Measurements from ENCODE around the gene RAD51B.

RAD51B gene

DNA sequence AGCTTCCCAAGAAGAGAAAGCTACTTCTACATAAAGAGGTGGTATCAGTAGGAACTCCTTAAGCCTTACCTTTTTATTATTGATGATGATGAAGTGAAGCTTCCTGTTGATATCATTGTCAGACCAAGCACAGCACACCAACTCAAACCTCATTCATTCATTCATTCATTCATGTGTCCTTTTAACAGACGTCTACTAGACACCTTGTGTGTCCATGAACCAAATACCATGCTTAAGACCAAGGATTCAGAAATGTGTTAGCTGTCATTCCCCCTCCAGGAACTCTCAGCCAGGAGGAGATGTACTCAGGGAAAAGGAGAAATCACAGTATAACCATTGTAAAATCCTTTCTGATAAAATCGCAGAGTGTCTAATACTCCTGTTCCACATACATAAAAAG lies 778.5 kb downstream of the RAD51B start:
- Histone ChIP-seq H3K4me3 (ENCODE audit: low read depth, low read length) (no peak overlapping the region), H3K9me3 (ENCODE audit: control insufficient read depth, insufficient read depth, low read depth, low read length) (no peaks in the 10 kb centered on the region), H3K36me3 (ENCODE audit: control insufficient read depth in 2 of 2, insufficient read depth in 1 of 2, low read length in 2 of 2) (no peaks in the 10 kb centered on the region), H3K27ac (ENCODE audit: extremely low read depth, low read depth, low read length) (0 out of 2 replicates have a peak overlapping the region, but pooled peaks have one; percentile 49), H3K4me1 (ENCODE audit: control insufficient read depth, insufficient read depth, low read length) (peaks cover 16% of the 10 kb centered on the region)
- TF ChIP-seq ZNF747 (tag by site-specific recombination; IDR thresholded peaks at IDR 0.05) (no peak), MZF1 (tag by site-specific recombination; IDR thresholded peaks at IDR 0.05; ENCODE audit: borderline replicate concordance) (no peak)
- ChIA-PET CTCF (interaction anchor here (0.6 to 1.1 kb wide), 2 partner anchors 105 to 218 kb away, joined by 3 to 5 read pairs; no protein-coding TSS in a partner anchor), POLR2A (no interaction called here)

DNA sequence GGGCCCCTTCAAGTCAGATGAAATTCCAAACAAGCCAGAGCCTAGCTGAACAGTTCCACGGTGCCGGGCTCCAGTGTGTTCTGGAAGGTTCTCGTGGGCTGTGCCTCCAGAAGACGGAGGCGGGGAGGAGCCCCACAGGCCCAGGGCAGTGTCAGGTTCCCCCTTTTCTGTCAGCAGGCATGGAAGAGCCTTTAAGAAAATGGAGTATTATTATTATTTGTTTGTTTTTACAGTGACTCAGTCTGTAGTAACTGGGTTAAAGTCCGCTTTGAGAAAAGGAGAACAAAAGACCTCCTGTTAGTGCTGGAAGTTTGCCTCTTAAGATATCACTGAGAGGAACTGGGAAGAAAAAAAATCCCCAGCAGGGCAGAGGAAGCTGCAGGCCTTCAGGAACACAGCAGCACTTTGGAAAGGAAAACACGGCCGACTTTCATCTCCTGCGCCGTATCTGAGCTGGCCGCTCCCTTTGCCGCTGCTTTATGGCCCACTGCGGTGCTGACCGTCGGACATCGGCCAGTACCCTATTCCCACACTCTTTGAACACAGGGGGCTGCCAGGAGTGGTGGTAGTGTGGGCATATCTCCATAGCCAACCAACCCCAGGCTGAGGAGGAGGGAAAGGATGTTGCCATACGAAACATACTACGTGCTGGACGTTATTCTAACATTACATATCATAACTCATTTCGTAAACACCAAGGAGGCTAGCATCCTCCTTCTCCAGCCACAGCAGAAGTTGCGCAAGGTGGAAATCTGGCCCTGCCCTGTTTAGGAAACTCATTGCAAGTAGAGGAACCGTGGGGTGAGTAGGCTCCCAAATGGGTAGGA lies 779.3 kb downstream of the RAD51B start:
- TF ChIP-seq, protein P1, sequence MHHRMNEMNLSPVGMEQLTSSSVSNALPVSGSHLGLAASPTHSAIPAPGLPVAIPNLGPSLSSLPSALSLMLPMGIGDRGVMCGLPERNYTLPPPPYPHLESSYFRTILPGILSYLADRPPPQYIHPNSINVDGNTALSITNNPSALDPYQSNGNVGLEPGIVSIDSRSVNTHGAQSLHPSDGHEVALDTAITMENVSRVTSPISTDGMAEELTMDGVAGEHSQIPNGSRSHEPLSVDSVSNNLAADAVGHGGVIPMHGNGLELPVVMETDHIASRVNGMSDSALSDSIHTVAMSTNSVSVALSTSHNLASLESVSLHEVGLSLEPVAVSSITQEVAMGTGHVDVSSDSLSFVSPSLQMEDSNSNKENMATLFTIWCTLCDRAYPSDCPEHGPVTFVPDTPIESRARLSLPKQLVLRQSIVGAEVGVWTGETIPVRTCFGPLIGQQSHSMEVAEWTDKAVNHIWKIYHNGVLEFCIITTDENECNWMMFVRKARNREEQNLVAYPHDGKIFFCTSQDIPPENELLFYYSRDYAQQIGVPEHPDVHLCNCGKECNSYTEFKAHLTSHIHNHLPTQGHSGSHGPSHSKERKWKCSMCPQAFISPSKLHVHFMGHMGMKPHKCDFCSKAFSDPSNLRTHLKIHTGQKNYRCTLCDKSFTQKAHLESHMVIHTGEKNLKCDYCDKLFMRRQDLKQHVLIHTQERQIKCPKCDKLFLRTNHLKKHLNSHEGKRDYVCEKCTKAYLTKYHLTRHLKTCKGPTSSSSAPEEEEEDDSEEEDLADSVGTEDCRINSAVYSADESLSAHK (tag by site-specific recombination; IDR thresholded peaks at IDR 0.05): peak; percentile 49
- TF ChIP-seq ZFP3 (tag by site-specific recombination; IDR thresholded peaks at IDR 0.05; ENCODE audit: low read depth) (no peak), ZIC2 (tag by site-specific recombination; IDR thresholded peaks at IDR 0.05) (peak; percentile 7; the same call in 1 of the 2 replicates), ZNF223 (tag by site-specific recombination; IDR thresholded peaks at IDR 0.05) (no peak), ZBTB48 (tag by site-specific recombination; IDR thresholded peaks at IDR 0.05) (no peak), SP7 (tag by site-specific recombination; IDR thresholded peaks at IDR 0.05) (no peak), ZNF184 (tag by site-specific recombination; IDR thresholded peaks at IDR 0.05) (no peak)
- TF ChIP-seq, protein P2, sequence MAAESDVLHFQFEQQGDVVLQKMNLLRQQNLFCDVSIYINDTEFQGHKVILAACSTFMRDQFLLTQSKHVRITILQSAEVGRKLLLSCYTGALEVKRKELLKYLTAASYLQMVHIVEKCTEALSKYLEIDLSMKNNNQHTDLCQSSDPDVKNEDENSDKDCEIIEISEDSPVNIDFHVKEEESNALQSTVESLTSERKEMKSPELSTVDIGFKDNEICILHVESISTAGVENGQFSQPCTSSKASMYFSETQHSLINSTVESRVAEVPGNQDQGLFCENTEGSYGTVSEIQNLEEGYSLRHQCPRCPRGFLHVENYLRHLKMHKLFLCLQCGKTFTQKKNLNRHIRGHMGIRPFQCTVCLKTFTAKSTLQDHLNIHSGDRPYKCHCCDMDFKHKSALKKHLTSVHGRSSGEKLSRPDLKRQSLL (tag by site-specific recombination; IDR thresholded peaks at IDR 0.05): no peak
- TF ChIP-seq, protein P3, sequence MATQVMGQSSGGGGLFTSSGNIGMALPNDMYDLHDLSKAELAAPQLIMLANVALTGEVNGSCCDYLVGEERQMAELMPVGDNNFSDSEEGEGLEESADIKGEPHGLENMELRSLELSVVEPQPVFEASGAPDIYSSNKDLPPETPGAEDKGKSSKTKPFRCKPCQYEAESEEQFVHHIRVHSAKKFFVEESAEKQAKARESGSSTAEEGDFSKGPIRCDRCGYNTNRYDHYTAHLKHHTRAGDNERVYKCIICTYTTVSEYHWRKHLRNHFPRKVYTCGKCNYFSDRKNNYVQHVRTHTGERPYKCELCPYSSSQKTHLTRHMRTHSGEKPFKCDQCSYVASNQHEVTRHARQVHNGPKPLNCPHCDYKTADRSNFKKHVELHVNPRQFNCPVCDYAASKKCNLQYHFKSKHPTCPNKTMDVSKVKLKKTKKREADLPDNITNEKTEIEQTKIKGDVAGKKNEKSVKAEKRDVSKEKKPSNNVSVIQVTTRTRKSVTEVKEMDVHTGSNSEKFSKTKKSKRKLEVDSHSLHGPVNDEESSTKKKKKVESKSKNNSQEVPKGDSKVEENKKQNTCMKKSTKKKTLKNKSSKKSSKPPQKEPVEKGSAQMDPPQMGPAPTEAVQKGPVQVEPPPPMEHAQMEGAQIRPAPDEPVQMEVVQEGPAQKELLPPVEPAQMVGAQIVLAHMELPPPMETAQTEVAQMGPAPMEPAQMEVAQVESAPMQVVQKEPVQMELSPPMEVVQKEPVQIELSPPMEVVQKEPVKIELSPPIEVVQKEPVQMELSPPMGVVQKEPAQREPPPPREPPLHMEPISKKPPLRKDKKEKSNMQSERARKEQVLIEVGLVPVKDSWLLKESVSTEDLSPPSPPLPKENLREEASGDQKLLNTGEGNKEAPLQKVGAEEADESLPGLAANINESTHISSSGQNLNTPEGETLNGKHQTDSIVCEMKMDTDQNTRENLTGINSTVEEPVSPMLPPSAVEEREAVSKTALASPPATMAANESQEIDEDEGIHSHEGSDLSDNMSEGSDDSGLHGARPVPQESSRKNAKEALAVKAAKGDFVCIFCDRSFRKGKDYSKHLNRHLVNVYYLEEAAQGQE (tag by site-specific recombination; IDR thresholded peaks at IDR 0.05): no peak
- TF ChIP-seq, protein P4, sequence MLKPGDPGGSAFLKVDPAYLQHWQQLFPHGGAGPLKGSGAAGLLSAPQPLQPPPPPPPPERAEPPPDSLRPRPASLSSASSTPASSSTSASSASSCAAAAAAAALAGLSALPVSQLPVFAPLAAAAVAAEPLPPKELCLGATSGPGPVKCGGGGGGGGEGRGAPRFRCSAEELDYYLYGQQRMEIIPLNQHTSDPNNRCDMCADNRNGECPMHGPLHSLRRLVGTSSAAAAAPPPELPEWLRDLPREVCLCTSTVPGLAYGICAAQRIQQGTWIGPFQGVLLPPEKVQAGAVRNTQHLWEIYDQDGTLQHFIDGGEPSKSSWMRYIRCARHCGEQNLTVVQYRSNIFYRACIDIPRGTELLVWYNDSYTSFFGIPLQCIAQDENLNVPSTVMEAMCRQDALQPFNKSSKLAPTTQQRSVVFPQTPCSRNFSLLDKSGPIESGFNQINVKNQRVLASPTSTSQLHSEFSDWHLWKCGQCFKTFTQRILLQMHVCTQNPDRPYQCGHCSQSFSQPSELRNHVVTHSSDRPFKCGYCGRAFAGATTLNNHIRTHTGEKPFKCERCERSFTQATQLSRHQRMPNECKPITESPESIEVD (tag by site-specific recombination; IDR thresholded peaks at IDR 0.05): peak; percentile 23; the same call in 1 of the 2 replicates
- ChIA-PET CTCF (interaction anchor here (0.6 to 1.1 kb wide), 3 partner anchors 106 to 218 kb away, joined by 3 to 5 read pairs (median 3); no protein-coding TSS in a partner anchor), POLR2A (no interaction called here)
- Histone ChIP-seq H3K4me1 (ENCODE audit: control insufficient read depth, insufficient read depth, low read length) (peaks cover 16% of the 10 kb centered on the region), H3K36me3 (ENCODE audit: control insufficient read depth in 2 of 2, insufficient read depth in 1 of 2, low read length in 2 of 2) (no peaks in the 10 kb centered on the region), H3K4me3 (ENCODE audit: low read depth, low read length) (no peak overlapping the region), H3K9me3 (ENCODE audit: control insufficient read depth, insufficient read depth, low read depth, low read length) (no peaks in the 10 kb centered on the region), H3K27ac (ENCODE audit: extremely low read depth, low read depth, low read length) (peak overlapping the region; percentile 49; the same call in 1 of the 2 replicates)

Data from HEK293 (cell line).